ENCODE data around the gene MYEOV. TPM values are rescaled to one million over a fixed set of nuclear protein-coding genes. Genes with fewer than 3 reads are reported as not detected.

Gene MYEOV
- total and polyA plus RNA-seq, 4 experiments from 2014 or later, result not detected

DNA sequence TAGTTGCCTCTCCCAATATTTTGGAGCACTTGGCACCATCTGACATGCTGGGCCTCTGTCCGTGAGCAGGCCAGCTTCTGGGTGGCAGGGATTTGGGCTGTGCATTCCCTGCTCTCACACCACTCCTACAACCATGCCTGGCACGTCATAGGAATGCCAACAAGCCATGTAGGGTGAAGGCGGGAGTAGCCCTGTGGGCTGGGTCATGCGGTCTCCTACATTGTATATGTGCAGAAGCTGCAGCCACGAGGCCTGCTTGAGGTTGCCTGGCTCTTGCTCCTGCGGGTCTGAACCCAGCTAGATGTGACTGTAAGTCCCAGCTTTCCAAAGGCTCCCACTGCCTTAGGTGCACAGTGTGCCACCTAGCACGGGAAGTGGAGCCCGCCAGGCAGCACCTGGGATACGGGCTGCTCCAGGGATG, 14.5 kb downstream of the MYEOV start:
- peak overlapping the region in 1 of 8 donors; percentile 43 for H3K4me3 Mint-ChIP-seq
- Histone ChIP-seq H3K36me3 (ENCODE audit: insufficient read depth, low read length) (no peaks in the 10 kb centered on the region), H3K4me1 (ENCODE audit: insufficient read depth, low read length) (peaks cover 33% of the 10 kb centered on the region), H3K27me3 (ENCODE audit: insufficient read depth, low read length) (no peaks in the 10 kb centered on the region), H3K9me3 (ENCODE audit: control insufficient read depth in 1 of 2, low read length in 2 of 2) (no peaks in the 10 kb centered on the region), H3K27ac (ENCODE audit: low read depth, low read length) (no peak overlapping the region), H3K4me3 (ENCODE audit: low read length in 2 of 2) (no peak overlapping the region)
- peaks cover 21 to 44% (median 35%) of the 10 kb centered on the region in 4 donors for H3K4me1 Mint-ChIP-seq
- CTCF ChIA-PET (ENCODE audit: partially characterized antibody), result no interaction called here
- H3K36me3 Mint-ChIP-seq, result no peaks in the 10 kb centered on the region
- H3K9me3 Mint-ChIP-seq, result peaks cover 0 to 2% (median 0%) of the 10 kb centered on the region in 8 donors
- H3K27ac Mint-ChIP-seq, result peak overlapping the region in 4 of 7 donors; percentile 13 to 77 (median 60)
- H3K27me3 Mint-ChIP-seq, result no peaks in the 10 kb centered on the region
- POLR2A ChIA-PET (ENCODE audit: partially characterized antibody), result interaction anchor here (2.9 kb wide), 1 partner anchor 10 kb away, joined by 11 read pairs; no protein-coding TSS in a partner anchor
- DNase-seq, result peak in 1 of 5 donors; percentile 23
- intact Hi-C loops (cut with micrococcal nuclease), result no loop called here

GRCh38 chr11:69308936-69309615, 15.1 kb downstream of the MYEOV start:
- ChIA-PET CTCF (ENCODE audit: partially characterized antibody) (no interaction called here), POLR2A (ENCODE audit: partially characterized antibody) (interaction anchor here (2.9 kb wide), 1 partner anchor 11 kb away, joined by 11 read pairs; no protein-coding TSS in a partner anchor)
- peak overlapping the region in 1 of 8 donors; percentile 43 for H3K4me3 Mint-ChIP-seq
- DNase-seq, result peak in 1 of 5 donors; percentile 20
- Histone ChIP-seq H3K4me3 (ENCODE audit: low read length in 2 of 2) (no peak overlapping the region), H3K27ac (ENCODE audit: low read depth, low read length) (no peak overlapping the region), H3K4me1 (ENCODE audit: insufficient read depth, low read length) (peaks cover 33% of the 10 kb centered on the region), H3K9me3 (ENCODE audit: control insufficient read depth in 1 of 2, low read length in 2 of 2) (no peaks in the 10 kb centered on the region), H3K36me3 (ENCODE audit: insufficient read depth, low read length) (no peaks in the 10 kb centered on the region), H3K27me3 (ENCODE audit: insufficient read depth, low read length) (no peaks in the 10 kb centered on the region)
- peaks cover 21 to 44% (median 34%) of the 10 kb centered on the region in 4 donors for H3K4me1 Mint-ChIP-seq
- intact Hi-C loops (cut with micrococcal nuclease), result no loop called here
- no peaks in the 10 kb centered on the region for H3K36me3 Mint-ChIP-seq
- H3K27ac Mint-ChIP-seq, result peak overlapping the region in 4 of 7 donors; percentile 4 to 46 (median 30)
- H3K9me3 Mint-ChIP-seq, result peaks cover 0 to 2% (median 0%) of the 10 kb centered on the region in 8 donors
- H3K27me3 Mint-ChIP-seq, result no peaks in the 10 kb centered on the region

DNA sequence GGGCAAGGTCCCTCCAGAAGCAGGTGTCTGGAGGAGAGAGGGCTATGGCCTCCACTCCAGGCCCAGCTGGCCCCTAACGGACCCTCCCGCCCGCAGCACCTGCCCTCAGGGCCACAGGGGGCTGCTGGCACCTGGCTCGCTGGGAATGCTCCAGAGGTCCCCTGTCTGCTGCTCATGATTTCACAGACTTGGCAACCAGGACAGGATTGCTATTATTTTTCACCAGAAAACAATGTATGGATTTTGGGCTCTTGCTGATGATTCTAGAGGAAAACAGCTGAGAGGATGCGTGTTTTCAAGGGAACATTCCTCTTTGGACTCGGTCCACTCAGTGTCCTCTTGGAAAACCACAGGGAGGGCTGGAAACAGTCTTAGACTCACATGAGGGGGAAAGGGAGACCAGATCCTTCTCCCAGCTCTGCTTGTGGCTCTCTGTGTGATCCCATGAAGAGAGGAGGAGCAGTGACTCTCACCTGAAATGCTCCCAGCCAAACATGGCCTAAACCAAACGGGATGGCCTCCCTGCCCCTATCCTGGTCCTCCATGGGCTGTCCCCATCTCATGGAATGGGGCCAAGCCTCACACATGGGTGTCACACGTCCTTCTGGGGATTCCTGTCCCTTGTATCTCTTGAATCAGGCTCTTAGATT, 15.8 kb downstream of the MYEOV start:
- peaks cover 21 to 44% (median 34%) of the 10 kb centered on the region in 4 donors for H3K4me1 Mint-ChIP-seq
- no peaks in the 10 kb centered on the region for H3K36me3 Mint-ChIP-seq
- H3K4me1 ChIP-seq (ENCODE audit: insufficient read depth, low read length), result peaks cover 33% of the 10 kb centered on the region
- H3K27ac Mint-ChIP-seq, result peak overlapping the region in 1 of 7 donors; percentile 64
- H3K27me3 Mint-ChIP-seq, result no peaks in the 10 kb centered on the region
- H3K4me3 Mint-ChIP-seq, result peak overlapping the region in 1 of 8 donors; percentile 48
- ChIA-PET CTCF (ENCODE audit: partially characterized antibody) (no interaction called here), POLR2A (ENCODE audit: partially characterized antibody) (interaction anchor here (2.9 kb wide), 1 partner anchor 12 kb away, joined by 11 read pairs; no protein-coding TSS in a partner anchor)
- H3K4me3 ChIP-seq (ENCODE audit: low read length in 2 of 2), result no peak overlapping the region
- peaks cover 0 to 2% (median 0%) of the 10 kb centered on the region in 8 donors for H3K9me3 Mint-ChIP-seq
- DNase-seq, result no peak
- H3K36me3 ChIP-seq (ENCODE audit: insufficient read depth, low read length), result no peaks in the 10 kb centered on the region
- intact Hi-C loops (cut with micrococcal nuclease), result no loop called here
- H3K9me3 ChIP-seq (ENCODE audit: control insufficient read depth in 1 of 2, low read length in 2 of 2), result no peaks in the 10 kb centered on the region
- H3K27ac ChIP-seq (ENCODE audit: low read depth, low read length), result no peak overlapping the region
- H3K27me3 ChIP-seq (ENCODE audit: insufficient read depth, low read length), result no peaks in the 10 kb centered on the region

DNA sequence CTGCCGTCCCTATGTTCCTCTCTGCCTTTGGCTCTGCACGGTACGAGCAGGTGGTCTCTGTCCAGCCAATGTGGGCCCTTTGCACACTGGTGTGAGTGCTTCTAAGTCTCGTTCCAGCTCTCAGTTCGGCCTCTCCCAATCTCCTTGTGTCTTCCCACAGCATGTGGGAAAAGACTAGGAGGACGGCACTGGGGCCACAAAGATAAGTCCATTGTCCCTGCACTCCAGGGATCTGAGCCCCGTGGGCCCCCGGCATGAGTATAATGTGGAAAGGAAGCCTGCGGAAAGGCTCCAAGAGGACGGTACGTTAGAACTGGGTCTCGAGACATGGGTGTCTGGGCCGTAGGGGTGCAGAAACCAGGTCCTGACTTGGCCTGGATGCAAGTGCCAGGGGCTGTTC, 16.4 kb downstream of the MYEOV start:
- H3K9me3 ChIP-seq (ENCODE audit: control insufficient read depth in 1 of 2, low read length in 2 of 2), result no peaks in the 10 kb centered on the region
- ChIA-PET CTCF (ENCODE audit: partially characterized antibody) (no interaction called here), POLR2A (ENCODE audit: partially characterized antibody) (interaction anchor here (2.9 kb wide), 1 partner anchor 12 kb away, joined by 11 read pairs; no protein-coding TSS in a partner anchor)
- Mint-ChIP-seq H3K27me3 (no peaks in the 10 kb centered on the region), H3K4me3 (peak overlapping the region in 1 of 8 donors; percentile 48), H3K9me3 (peaks cover 0 to 2% (median 0%) of the 10 kb centered on the region in 8 donors), H3K36me3 (no peaks in the 10 kb centered on the region), H3K27ac (peak overlapping the region in 2 of 7 donors; percentile 64 to 87), H3K4me1 (peaks cover 21 to 44% (median 34%) of the 10 kb centered on the region in 4 donors)
- no peak overlapping the region for H3K27ac ChIP-seq (ENCODE audit: low read depth, low read length)
- DNase-seq, result no peak
- H3K4me1 ChIP-seq (ENCODE audit: insufficient read depth, low read length), result peaks cover 33% of the 10 kb centered on the region
- intact Hi-C loops (cut with micrococcal nuclease), result no loop called here
- no peaks in the 10 kb centered on the region for H3K27me3 ChIP-seq (ENCODE audit: insufficient read depth, low read length)
- no peak overlapping the region for H3K4me3 ChIP-seq (ENCODE audit: low read length in 2 of 2)
- no peaks in the 10 kb centered on the region for H3K36me3 ChIP-seq (ENCODE audit: insufficient read depth, low read length)

- H3K4me3 ChIP-seq (ENCODE audit: low read length in 2 of 2), result peak overlapping the region; percentile 19 to 25
- Mint-ChIP-seq H3K4me3 (peak overlapping the region in 7 of 8 donors; percentile 37 to 86 (median 78)), H3K27ac (peak overlapping the region in 6 of 7 donors; percentile 57 to 92 (median 82)), H3K27me3 (no peaks in the 10 kb centered on the region), H3K36me3 (no peaks in the 10 kb centered on the region), H3K4me1 (peaks cover 21 to 44% (median 34%) of the 10 kb centered on the region in 4 donors), H3K9me3 (peaks cover 0 to 2% (median 0%) of the 10 kb centered on the region in 8 donors)
- intact Hi-C loops (cut with micrococcal nuclease), result no loop called here
- H3K4me1 ChIP-seq (ENCODE audit: insufficient read depth, low read length), result peaks cover 33% of the 10 kb centered on the region
- H3K36me3 ChIP-seq (ENCODE audit: insufficient read depth, low read length), result no peaks in the 10 kb centered on the region
- H3K27ac ChIP-seq (ENCODE audit: low read depth, low read length), result no peak overlapping the region
- no peaks in the 10 kb centered on the region for H3K9me3 ChIP-seq (ENCODE audit: control insufficient read depth in 1 of 2, low read length in 2 of 2)
- ChIA-PET CTCF (ENCODE audit: partially characterized antibody) (interaction anchor here (1.0 kb wide), 1 partner anchor 10 kb away, joined by 3 read pairs; no protein-coding TSS in a partner anchor), POLR2A (ENCODE audit: partially characterized antibody) (interaction anchor here (1.4 to 1.5 kb wide), 2 partner anchors 14 to 23 kb away, joined by 5 to 13 read pairs; no protein-coding TSS in a partner anchor)
- no peaks in the 10 kb centered on the region for H3K27me3 ChIP-seq (ENCODE audit: insufficient read depth, low read length)
- DNase-seq, result no peak
These were observed 17.2 kb downstream of the MYEOV start for GRCh38 chr11:69310934-69311766.

DNA sequence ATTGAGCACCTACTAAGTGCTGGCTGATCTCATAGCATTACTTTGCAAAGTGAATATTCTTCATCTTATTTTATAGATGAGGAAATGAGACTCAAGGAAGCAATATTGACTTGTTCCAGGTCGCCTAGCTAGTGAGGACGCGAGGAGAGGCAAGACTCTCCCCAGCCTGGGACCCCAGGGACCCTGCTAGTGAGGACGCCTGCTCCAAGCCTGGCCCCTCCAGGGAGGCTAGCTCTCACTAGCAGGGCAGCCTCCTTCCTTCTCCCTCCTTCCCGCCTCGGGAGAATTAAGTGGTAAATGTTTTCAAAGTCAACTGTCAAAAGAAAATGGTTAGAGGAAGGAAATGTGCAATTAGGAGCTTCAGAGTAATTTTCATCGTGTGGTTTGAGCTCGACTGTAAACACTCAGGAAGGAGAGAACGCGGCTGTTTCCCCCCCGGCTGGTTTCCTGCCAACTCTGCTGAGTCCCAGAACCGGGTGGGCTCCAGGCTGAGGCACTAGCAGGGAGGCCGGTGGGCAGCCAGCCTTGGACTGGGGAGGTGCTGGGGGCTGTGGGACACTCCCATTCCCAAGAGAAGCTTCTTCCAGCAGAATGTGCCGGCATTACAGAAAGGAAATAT, 17.9 kb downstream of the MYEOV start:
- H3K27ac ChIP-seq (ENCODE audit: low read depth, low read length), result no peak overlapping the region
- peaks cover 33% of the 10 kb centered on the region for H3K4me1 ChIP-seq (ENCODE audit: insufficient read depth, low read length)
- H3K36me3 Mint-ChIP-seq, result no peaks in the 10 kb centered on the region
- ChIA-PET POLR2A (ENCODE audit: partially characterized antibody) (interaction anchor here (0.7 to 1.5 kb wide), 4 partner anchors 13 to 22 kb away, joined by 3 to 13 read pairs (median 4); no protein-coding TSS in a partner anchor), CTCF (ENCODE audit: partially characterized antibody) (interaction anchor here (1.0 to 1.4 kb wide), 2 partner anchors 9 to 359 kb away, joined by 3 to 6 read pairs; no protein-coding TSS in a partner anchor)
- no peaks in the 10 kb centered on the region for H3K36me3 ChIP-seq (ENCODE audit: insufficient read depth, low read length)
- no peaks in the 10 kb centered on the region for H3K9me3 ChIP-seq (ENCODE audit: control insufficient read depth in 1 of 2, low read length in 2 of 2)
- DNase-seq, result peak in 3 of 5 donors; percentile 21 to 33 (median 22)
- H3K27me3 Mint-ChIP-seq, result no peaks in the 10 kb centered on the region
- peak overlapping the region; percentile 46 to 86 (median 78) for H3K4me3 Mint-ChIP-seq
- intact Hi-C loops (cut with micrococcal nuclease), result no loop called here
- peak overlapping the region; percentile 57 to 92 (median 84) for H3K27ac Mint-ChIP-seq
- no peaks in the 10 kb centered on the region for H3K27me3 ChIP-seq (ENCODE audit: insufficient read depth, low read length)
- peak overlapping the region in 1 of 2 donors; percentile 25 for H3K4me3 ChIP-seq (ENCODE audit: low read length in 2 of 2)
- H3K9me3 Mint-ChIP-seq, result peaks cover 0 to 2% (median 0%) of the 10 kb centered on the region in 8 donors
- H3K4me1 Mint-ChIP-seq, result peaks cover 21 to 44% (median 34%) of the 10 kb centered on the region in 4 donors
